ENCODE data around the gene C16orf86. TPM values are rescaled to one million over a fixed set of nuclear protein-coding genes. Genes with fewer than 3 reads are reported as not detected.

The C16orf86 gene
- total RNA-seq, 4 donors from 2014 or later: 0.98 to 14.5 (median 10.7) TPM

- no peak for TF ChIP-seq CTCF (IDR thresholded peaks at IDR 0.05; ENCODE audit: low read depth)
Observed at GRCh38 chr16:67704110-67704509, 37.5 kb downstream of the C16orf86 start.

GRCh38 chr16:67707210-67707609 is 40.6 kb downstream of the C16orf86 start:
- no peak for TF ChIP-seq CTCF (IDR thresholded peaks at IDR 0.05; ENCODE audit: low read depth)

- TF ChIP-seq CTCF (IDR thresholded peaks at IDR 0.05; ENCODE audit: low read depth): no peak
Observed at GRCh38 chr16:67707790-67708189, 41.2 kb downstream of the C16orf86 start.

GRCh38 chr16:67708368-67708771 is 41.8 kb downstream of the C16orf86 start:
- no peak for TF ChIP-seq CTCF (IDR thresholded peaks at IDR 0.05; ENCODE audit: low read depth)

GRCh38 chr16:67709050-67709449 is 42.4 kb downstream of the C16orf86 start:
- TF ChIP-seq CTCF (IDR thresholded peaks at IDR 0.05; ENCODE audit: low read depth): no peak

GRCh38 chr16:67710607-67711006 is 44.0 kb downstream of the C16orf86 start:
- no peak for TF ChIP-seq CTCF (IDR thresholded peaks at IDR 0.05; ENCODE audit: low read depth)

- TF ChIP-seq CTCF (IDR thresholded peaks at IDR 0.05; ENCODE audit: low read depth): no peak
Observed at GRCh38 chr16:67713647-67714273, 47.1 kb downstream of the C16orf86 start.

All from subcutaneous adipose tissue (tissue), 4 donors.